ENCODE data around the gene TENT5A.
"Not testable (repeated sequence)": the region's sequence is repeated elsewhere in the genome, so short reads cannot be mapped to it uniquely, and the experiment has no call there.

Gene TENT5A

DNA sequence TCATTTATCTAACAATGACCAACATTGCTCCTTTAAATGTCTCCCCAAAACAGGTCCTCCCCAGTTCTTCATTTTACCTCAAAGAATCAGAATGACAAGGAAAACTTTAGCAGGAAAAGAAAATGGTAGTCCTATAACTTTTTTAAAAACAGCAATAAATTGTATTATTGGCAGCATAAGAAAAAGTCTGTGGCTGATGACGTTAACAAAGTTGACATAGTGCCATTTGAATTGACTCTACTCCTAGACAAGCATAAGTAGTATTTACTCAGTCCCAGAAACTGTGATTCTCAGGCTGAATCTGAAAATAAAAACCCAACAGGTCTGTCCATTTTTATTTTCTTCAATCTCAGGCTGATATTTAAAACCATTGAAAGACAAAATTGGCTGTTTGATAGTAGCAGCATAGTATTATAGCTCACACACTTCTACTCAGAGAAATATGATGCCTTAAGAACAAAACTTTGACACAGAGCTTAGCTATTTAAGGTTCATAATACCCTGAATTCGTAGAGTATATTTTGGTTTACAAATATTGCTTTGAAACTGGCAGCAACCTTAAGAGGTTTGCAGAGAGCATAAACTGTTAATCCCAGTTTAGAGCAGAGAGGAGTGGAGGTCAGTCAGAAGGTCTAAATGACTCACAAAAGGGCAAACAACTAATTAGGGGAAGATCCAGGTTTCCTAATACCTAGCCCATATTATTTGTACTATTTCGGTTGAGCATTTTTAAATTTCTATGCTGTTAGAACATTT, 35.0 kb upstream of the TENT5A start:
- POLR2A ChIA-PET: no interaction called here
- no peak overlapping the region for H3K4me3 ChIP-seq (ENCODE audit: low read depth, low read length)
- CTCF ChIA-PET: interaction anchor here (1.4 kb wide), 1 partner anchor 12 kb away, joined by 3 read pairs; no protein-coding TSS in a partner anchor
- TF ChIP-seq, protein P1, sequence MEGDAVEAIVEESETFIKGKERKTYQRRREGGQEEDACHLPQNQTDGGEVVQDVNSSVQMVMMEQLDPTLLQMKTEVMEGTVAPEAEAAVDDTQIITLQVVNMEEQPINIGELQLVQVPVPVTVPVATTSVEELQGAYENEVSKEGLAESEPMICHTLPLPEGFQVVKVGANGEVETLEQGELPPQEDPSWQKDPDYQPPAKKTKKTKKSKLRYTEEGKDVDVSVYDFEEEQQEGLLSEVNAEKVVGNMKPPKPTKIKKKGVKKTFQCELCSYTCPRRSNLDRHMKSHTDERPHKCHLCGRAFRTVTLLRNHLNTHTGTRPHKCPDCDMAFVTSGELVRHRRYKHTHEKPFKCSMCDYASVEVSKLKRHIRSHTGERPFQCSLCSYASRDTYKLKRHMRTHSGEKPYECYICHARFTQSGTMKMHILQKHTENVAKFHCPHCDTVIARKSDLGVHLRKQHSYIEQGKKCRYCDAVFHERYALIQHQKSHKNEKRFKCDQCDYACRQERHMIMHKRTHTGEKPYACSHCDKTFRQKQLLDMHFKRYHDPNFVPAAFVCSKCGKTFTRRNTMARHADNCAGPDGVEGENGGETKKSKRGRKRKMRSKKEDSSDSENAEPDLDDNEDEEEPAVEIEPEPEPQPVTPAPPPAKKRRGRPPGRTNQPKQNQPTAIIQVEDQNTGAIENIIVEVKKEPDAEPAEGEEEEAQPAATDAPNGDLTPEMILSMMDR (IDR thresholded peaks at IDR 0.05; ENCODE audit: insufficient read depth, low read length, missing control alignments): no peak
- DNase-seq (ENCODE audit: low read depth, low spot score): no peak

DNA sequence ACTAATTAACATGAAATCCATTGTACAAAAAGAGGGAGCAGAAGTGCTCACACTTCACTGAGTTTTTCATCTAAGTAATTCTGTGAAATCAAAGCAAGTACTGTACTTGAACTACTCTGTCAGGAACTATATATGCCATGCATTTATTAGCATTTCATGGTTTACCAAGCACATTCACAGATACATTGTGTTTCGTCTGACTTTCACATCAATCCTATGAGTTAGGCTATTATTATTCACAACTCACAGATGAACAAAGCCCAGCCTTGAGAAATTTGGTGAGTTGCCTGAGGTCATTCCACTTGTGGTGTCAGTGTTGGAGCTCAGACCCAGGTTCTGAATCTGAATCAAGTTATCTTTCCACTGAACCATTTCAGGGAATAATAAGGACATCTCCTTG, 33.7 kb upstream of the TENT5A start:
- TF ChIP-seq, protein P1 (IDR thresholded peaks at IDR 0.05; ENCODE audit: insufficient read depth, low read length, missing control alignments): no peak
- DNase-seq (ENCODE audit: low read depth, low spot score): no peak
- ChIA-PET CTCF (no interaction called here), POLR2A (no interaction called here)
- H3K4me3 ChIP-seq (ENCODE audit: low read depth, low read length): no peak overlapping the region

DNA sequence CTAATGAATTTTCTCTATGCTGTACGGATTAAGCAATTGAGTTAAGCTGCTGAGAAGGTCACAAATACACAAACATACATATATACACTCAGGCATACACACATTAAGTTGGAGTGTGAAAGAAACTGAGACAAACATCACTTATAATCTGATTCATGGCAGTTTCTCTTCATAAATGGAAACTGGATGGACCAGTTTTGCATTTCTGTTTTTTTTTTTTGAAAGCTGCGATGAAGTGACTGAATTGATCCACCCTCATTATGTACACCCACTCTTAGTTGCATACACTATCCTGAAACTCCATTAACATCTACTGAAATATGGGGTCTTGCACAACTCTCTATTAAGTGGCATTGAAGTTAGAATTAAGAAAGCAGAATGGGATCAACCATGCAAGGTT, 32.9 kb upstream of the TENT5A start:
- POLR2A ChIA-PET: no interaction called here
- TF ChIP-seq, protein P1 (IDR thresholded peaks at IDR 0.05; ENCODE audit: insufficient read depth, low read length, missing control alignments): no peak
- no peak overlapping the region for H3K4me3 ChIP-seq (ENCODE audit: low read depth, low read length)
- CTCF ChIA-PET: no interaction called here
- DNase-seq (ENCODE audit: low read depth, low spot score): no peak

DNA sequence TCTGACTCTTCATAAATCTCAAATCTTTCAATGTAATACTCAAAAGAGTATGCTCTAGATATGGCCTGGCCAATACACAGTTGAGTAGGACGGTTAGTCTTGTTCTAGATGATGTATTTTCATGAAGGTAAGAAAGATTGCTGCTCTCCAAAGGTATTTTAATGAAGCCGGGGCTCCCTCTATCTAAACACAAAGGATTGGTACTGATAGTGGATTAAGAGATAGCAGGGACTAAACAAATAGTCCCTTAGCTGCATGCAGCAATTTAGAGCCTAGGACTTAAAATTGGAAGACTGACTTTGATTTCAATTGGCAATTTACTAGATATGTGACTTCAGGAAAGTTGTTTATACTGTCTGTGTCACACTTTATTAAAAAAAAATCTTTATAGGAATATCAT, 31.4 kb upstream of the TENT5A start:
- no peak overlapping the region for H3K4me3 ChIP-seq (ENCODE audit: low read depth, low read length)
- TF ChIP-seq, protein P1 (IDR thresholded peaks at IDR 0.05; ENCODE audit: insufficient read depth, low read length, missing control alignments): no peak
- no peak for DNase-seq (ENCODE audit: low read depth, low spot score)
- CTCF ChIA-PET: interaction anchor here (0.7 kb wide), 1 partner anchor 11 kb away, joined by 3 read pairs; no protein-coding TSS in a partner anchor
- POLR2A ChIA-PET: no interaction called here

DNA sequence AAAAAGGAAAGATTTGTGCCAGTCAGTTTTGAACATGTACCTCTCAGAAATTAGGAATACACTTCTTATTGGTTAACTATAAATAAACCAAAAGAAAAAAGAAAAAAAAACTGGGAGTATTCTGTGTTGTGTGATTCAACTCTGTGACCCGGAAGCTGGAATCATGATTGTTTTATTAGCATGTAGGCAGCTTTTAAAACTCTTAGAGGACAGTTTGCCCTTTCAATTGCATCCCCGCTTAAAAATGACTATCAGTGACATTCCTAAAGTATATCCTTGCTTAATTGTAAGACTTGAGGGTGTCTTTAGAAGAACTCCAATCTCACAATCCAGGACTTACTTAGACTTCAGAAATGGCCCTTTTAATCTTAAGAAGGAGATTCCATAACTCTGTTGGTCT, 29.1 kb upstream of the TENT5A start:
- no peak for DNase-seq (ENCODE audit: low read depth, low spot score)
- ChIA-PET POLR2A (no interaction called here), CTCF (no interaction called here)
- H3K4me3 ChIP-seq (ENCODE audit: low read depth, low read length): no peak overlapping the region
- TF ChIP-seq, protein P1 (IDR thresholded peaks at IDR 0.05; ENCODE audit: insufficient read depth, low read length, missing control alignments): no peak

DNA sequence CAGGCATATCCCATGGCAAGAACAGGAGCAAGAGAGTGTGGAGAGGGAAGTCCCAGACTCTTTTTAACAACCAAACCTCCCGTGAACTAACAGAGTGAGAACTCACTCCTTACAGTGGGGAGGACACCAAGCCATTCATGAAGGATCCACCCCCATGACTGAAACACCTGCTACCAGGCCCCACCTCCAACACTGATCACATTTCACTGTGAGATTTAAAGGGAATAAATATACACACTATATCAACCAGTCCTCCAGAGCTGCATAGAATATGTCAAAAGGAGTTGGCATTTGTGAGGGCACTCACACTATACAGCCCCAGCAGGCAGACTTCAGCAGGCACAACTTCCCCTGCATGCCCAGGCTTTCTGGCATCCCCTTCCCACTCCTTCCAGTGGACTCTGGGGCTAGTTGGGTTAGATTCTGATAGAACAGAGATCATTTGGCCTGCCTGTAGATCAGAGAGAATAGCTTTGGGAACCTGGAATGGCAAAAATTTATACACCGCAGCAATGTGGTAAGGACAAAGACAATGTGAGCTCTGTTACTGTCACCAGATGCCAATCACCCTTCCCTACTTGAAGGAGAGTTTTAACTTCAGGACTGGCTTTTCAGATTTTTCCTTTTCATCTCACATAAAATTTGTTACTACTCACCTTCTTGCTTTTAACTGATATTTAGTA, 25.2 kb upstream of the TENT5A start:
- CTCF ChIA-PET: no interaction called here
- POLR2A ChIA-PET: no interaction called here
- DNase-seq (ENCODE audit: low read depth, low spot score): no peak
- TF ChIP-seq, protein P1 (IDR thresholded peaks at IDR 0.05; ENCODE audit: insufficient read depth, low read length, missing control alignments): no peak
- no peak overlapping the region for H3K4me3 ChIP-seq (ENCODE audit: low read depth, low read length)

DNA sequence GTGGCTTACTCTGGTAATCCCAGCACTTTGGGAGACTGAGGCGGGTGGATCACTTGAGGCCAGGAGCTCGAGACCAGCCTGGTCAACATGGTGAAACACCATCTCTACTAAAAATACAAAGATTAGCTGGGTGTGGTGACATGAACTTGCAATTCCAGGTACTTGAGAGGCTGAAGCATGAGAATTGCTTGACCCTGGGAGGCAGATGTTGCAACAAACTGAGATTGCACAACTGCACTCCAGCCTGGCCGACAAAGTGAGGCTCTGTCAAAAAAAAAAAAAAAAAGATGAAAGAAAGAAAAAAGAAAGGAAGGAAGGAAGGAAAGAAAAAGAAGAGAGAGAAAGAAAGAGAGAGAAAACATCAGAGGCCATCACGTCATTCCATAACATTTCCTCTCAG, 23.7 kb upstream of the TENT5A start:
- POLR2A ChIA-PET; H3K4me3 ChIP-seq (ENCODE audit: low read depth, low read length); CTCF ChIA-PET; DNase-seq (ENCODE audit: low read depth, low spot score): not testable (repeated sequence)

Measured in AG04449 (cell line).